HG02970 (cell line): ENCODE measurements around the gene LPIN3.

Source experiments
- ATAC-seq: cut with Tn5 transposase; IDR thresholded peaks from one replicate; pipeline ENCODE4 v1.9.1; 2021; ENCODE audit warnings: mild to moderate bottlenecking, moderate library complexity, moderate number of reproducible peaks; ENCODE audit not compliant: unreplicated experiment, low FRiP score

The LPIN3 gene

DNA sequence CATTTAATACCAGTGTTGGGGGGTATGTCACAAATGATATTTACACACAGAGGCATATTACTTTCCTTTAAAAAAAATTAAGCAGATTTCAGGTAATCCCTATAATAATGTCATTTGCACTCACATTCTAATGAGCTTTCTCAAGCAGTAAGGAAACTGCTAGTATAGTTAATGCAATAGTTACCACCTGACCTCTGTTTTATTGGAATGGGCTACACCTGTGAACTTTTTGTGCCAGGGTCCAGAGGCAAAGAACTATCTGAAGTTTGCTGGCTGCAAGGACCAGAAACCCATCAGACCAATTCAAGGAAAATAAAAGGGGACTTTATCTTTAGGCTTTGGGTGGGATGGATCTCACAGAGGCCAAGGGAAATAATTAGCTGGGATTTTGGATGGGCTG, 20.2 kb upstream of the LPIN3 start:
- no peak for ATAC-seq

DNA sequence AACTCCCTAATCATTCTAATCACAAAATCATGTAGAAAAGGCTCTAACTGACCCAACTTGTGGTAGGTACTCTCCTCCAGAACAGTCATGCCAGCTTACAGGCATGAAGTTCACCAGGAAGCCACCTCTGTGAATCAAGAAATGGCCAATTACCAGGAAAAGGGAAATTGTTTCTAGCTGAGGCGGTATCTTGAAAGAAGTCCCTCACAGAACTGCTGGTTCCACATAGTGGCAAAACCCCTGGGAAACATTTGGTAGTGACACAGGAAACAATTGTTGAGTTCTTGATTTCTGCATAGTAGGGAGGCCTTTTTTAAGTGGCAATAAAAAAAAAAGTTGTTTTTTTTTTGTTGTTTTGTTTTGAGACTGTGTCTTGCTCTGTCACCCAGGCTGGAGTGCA, 19.6 kb upstream of the LPIN3 start:
- no peak for ATAC-seq

DNA sequence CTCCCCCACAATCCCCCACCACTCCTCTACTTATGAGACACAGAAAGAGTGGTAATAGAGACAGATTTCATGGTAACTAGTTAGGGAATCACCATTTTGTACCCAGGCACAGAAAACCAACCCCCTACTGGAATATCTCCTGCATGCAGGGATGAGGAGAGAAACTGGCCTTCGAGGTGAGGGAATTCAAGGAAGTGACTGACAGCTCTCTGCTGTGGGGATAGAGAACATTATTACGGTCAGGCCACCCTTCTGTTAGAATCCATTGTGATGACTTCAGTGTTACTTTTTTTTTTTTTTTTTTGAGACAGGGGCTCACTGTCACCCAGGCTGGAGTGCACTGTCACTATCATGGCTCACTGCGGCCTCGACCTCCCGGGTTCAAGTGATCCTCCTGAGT, 13.4 kb upstream of the LPIN3 start:
- no peak for ATAC-seq

DNA sequence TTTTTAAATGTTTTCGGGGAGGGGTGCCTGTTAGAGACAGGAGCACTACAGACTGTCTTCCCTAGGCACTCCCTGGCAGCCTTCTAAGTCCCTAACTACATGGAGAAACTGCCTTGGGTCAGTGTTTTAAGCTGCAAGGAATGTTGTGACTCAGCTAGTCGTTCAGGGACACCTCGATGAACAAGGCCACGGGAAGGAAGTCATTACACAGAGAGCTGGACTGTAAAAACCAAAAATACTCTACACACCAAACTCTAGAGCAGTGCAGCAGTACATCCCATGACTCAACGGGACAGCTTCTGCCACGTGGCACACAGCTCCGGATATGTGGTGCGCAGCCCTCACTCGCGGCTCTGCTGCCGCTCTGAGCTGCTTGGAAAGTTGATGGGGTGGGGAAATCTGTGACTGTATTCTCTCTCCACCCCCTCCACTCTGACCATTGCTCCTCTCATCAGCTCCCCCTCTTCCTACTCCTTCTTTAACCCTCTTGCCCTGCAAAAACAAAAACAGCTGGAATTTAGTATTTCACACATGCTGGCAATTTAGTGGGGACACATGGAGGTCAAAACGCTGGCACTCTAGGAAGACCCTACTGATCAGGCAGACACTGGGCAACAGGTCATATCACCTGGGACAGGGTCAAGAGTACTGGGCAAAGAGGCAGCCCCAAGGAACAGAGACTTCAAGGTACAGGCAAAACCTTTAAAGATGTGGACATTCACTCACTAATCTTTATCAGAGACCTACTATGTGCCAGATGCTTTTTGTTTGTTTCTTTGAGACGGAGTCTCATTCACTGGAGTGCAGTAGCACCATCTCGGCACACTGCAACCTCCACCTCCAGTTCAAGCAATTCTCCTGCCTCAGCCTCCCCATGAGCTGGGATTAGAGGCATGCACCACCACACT, 10.9 kb upstream of the LPIN3 start:
- ATAC-seq: no peak

DNA sequence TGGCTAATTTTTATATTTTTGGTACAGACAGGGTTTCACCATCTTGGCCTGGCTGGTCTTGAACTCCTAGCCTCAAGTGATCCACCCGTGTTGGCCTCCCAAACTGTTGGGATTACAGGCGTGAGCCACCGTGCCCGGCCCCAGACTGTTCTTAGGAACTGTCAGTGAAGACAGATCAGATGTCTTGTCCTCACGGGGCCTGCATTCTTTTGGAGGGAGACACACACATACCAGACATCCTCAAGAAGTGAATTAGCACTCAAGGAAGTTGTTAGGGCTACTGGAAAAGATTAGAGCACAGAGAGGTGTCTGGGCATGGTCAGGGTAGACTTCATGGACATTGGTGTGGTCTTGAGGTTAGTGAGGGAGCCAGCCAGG, 10.3 kb upstream of the LPIN3 start:
- no peak for ATAC-seq

DNA sequence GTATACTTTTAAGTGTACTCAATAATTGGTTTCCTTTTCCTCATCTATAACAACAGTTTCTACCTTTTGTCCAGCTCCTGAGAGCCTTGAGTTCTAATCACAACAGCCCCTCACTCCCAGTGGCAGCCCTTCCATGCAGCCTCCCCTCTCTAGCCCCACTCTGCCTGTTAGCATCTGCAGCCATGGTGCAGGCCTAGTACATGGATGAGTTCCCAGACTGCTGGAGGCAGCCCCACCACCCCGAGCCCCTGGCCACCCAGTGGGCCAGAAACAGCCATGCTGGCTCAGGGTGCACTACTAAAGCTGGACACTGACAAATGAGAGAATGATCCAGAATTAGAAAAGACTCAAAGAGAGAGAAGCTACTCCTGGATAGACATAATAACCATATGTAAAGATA, 9.7 kb upstream of the LPIN3 start:
- no peak for ATAC-seq

DNA sequence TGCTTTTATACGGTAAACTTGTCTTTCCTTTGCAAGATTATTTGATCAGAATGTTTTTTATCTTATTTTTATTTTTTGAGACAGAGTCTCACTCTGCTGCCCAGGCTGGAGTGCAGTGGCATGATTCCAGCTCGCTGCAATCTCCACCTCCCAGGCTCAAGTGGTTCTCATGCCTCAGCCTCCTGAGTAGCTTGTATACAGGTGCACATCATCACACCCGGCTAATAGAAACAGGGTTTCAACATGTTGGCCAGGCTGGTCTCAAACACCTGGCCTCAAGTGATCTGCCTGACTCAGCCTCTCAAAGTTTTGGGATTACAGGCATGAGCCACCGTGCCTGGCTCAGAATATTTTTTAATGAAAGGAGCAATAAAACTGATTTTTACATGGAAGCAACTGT, 8.9 kb upstream of the LPIN3 start:
- no peak for ATAC-seq

DNA sequence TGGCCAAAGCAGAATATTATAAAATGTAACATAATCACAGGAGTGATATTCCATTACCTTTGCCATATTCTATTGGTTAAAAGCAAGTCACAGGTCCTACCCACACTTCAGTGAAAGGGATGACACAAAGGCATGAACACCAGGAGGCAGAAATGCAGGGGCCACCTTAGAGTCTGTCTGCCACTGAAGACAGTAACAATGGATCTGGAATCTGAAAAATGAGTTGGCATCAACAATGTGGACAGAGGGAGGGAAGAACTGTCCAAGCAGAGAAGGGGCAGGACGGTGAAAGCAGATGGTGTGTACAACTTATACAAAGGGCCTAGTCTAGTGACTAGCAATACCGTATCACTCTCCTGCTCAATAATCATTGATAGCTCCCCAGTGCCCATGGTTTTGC, 6.6 kb upstream of the LPIN3 start:
- ATAC-seq: no peak

DNA sequence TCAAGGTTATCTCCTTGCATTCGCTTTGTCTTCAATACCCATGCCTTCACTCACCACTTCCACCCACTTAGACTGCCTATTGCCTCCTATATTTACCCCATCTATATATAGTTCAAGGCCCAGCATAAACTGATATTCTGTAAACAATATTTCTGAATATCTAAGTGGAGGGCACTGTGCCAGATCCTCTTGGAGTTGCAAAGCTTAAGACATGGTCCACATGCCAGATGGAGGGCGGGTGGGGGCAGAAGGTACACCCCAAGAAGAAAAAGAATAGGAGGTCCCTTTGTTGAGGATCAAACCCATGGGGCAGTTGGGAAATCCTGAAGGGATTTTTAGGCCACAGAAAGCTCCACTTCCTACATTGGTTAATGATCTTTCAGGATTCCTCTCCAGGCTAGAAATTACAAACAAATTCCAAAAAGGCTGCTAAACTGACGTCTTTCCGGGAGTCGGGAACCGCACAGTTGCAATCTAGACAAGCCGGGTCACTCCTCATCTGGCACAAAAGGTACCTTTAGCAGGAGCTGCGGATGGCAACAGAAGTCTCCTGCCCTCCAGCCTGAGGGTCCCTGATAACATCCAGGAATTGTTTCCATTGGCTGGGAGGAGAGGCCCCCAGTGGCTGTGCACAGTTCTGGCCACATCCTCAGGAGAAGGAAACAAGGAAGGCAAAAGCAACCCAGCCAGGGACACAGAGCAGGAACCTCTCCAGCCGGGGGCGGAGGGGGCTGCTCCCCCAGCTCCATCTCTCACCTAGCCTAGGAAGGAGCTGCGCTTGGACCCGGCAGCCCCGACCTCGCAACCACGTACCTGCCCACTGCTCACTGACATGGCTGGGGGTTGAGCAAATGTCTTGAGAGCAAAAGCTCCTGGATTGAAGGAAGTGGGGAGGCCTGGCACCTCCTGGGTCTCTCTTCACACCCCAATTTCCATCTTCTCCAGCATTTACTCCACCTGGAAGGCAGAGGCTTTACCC, 5.9 kb upstream of the LPIN3 start:
- ATAC-seq: no peak

DNA sequence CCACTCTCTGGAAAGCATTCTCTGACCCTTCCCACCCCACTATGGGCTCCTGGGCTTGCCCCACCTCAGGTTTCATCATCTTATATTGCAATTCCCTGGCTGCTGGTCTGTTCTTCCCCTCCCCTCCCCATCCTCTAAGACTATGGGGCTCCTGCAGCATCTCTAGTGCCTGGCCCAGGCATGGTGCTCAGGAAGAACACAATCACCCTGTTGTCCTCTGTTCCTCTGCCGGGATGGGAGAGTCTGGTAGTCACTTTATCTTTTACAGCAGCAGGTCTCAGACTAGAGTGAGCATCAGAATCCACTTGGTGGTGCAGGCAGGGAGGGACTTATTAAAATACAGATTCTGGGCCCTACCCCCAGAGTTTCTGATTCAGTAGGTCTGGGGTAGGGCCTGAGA, 5.0 kb upstream of the LPIN3 start:
- ATAC-seq: no peak

DNA sequence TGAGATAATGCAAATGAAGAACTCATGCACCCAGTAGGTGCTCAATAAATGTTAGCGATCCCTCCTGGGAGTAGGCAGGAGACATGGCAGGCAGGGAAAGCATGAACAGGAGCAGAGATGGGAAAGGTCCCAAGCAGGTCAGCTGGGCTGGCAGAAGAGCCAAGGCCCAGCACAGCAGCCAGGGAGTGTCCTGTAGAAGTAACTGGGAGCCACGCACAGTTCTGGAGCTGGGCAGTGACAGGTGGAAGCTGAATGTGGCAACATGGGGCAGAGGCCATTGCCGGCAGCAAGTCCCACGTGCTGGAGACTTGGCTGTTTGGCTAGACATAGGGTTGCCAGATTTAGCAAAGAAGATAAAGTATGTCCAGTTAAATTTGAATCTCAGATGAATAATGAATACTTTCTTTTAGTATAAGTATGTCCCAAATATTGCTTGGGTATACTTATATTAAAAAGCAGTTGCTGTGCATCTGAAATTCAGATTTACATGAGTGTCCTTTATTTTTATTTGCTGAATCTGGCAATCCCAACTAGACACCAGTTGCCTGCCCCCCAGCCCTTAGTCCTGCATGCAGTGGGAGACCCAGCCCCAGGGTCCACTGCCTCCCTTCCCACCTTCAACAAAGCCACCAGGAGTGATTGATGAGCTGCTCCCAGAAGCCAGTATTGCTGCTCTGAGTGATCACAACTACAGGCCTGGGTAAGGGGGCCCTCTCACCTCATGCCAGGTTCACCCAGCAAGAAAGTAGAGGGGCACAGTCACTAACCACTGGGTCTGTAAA, 3.7 kb upstream of the LPIN3 start:
- no peak for ATAC-seq

DNA sequence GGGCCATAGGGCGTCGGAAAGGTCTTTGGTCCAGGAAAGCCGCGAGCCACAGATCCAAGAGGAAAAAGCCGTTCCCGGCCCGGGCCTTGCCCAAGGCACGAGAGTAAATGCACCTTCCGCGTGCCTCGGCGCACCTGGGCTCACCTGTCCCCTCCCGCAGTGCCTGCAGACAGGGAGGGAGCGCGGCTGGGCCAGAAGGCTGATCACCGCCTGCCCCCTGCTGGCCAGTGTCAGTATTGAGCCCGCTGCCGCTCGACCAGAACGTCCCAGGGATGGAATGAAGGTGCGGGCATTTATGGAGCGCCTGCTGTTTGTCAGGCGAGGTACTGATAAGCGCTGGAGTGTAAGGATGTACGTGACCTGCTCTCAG, 679 bp upstream of the LPIN3 start:
- ATAC-seq: peak; percentile 67

DNA sequence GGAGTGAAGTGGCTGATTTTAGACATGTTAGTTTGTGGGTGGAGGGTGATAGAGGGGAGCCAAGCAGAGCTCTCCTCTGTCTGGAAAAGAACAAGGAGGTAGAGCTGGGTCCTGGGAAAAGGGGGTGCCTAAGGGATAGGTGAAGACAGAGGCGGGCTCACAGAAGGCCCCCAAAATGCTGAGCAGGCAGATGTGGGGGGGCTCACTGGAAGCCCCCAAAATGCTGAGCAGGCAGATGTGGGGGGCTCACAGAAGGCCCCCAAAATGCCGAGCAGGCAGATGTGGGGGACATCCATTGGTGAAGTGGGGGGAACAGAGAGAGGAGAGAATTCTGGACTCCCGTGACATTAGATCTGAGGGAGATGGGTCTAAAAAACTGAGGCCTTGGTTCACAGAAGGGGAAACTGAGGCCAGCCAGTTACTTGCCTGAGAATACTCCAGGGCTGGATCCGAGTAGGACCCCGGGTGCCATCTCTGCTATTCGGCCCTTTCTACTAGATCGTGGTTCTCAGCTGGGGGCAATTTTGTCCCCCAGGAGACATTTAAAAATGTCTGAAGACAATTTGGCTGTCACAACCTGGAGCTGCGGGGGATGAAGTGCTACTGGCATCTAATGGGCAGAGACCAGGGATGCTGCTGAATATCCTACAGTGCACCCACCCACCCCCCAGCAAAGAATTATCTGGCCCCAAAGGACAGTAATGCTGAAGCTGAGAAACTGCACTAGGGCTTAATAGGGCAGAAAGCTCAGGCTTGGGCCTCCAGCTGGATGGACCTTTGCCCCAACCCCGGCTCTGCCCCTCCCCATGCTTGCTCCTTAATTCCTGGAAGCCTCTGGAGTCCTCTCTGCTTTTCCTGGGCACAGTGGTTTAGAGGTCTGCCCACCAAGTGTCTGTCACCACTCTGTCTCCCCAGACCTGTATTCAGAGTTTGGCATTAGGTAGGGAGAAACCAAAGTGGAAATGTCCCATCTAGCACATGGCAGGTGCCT, 2.1 kb downstream of the LPIN3 start:
- ATAC-seq: no peak

DNA sequence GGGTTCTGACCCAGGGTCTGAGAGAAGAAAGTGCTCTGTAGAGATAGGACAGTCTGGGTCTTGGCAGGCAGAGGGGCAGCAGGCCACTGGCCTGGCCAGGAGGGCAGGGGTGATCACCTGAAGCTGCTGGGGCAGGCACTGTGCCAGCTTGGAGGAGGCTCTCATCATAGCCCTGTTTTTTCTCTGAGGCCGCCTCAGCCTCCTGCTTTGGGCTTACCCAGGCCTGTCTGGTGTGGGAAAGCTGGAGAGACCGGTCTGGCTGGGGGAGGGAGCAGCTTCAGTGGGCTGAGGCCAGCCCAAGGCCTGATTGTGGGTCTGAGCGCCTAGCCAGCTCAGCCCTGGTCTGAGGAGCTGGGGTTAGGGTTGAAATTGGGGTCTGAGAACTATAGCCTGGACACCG, 3.9 kb downstream of the LPIN3 start:
- ATAC-seq: no peak

DNA sequence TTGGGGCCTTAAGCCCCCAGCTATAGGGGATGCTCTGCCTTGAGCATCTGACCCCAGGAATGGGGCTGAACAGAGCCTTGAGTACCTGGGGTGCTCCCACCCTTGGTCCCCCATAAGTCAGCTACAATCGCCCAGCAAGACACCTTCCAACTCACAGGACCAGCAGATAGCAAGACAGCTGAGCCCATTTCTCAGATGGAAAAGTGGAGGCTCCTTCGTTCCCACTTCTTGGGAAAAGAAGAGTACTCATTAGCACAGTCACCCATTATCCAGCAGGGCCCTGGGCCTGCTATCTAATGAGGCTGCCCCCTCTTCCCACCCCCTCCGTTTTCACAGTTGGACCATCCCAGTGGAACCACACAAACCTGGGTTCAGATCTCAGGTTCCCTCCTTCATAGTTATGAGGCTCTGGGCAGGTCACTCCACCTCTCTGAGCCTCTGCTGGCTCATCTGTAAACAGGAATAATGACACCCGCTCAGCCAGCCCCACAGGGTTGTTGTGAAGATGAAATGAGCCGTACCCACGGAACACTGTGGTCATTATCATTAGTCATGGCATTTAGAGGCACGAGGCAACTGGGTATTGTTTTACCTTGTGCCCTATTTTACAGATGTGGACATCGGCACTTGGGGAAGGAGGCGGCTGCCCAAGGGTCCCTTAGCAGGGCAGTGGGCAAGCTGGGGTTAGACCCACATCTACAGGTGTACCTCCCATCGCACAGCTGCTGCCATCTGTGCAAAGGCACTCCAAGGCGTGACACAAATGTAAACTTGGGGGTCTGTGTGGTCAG, 4.5 kb downstream of the LPIN3 start:
- no peak for ATAC-seq

DNA sequence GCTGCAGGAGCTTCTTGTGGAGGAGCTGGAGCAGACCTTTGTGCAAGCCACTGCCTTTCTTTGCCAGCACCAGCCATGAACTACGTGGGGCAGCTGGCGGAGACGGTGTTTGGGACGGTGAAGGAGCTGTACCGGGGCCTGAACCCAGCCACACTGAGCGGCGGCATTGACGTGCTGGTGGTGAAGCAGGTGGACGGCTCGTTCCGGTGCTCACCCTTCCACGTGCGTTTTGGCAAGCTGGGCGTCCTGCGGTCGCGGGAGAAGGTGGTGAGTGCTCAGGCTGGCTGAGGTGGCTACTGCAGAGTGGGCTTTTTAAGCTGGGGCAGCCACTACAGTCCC, 5.1 kb downstream of the LPIN3 start:
- no peak for ATAC-seq

DNA sequence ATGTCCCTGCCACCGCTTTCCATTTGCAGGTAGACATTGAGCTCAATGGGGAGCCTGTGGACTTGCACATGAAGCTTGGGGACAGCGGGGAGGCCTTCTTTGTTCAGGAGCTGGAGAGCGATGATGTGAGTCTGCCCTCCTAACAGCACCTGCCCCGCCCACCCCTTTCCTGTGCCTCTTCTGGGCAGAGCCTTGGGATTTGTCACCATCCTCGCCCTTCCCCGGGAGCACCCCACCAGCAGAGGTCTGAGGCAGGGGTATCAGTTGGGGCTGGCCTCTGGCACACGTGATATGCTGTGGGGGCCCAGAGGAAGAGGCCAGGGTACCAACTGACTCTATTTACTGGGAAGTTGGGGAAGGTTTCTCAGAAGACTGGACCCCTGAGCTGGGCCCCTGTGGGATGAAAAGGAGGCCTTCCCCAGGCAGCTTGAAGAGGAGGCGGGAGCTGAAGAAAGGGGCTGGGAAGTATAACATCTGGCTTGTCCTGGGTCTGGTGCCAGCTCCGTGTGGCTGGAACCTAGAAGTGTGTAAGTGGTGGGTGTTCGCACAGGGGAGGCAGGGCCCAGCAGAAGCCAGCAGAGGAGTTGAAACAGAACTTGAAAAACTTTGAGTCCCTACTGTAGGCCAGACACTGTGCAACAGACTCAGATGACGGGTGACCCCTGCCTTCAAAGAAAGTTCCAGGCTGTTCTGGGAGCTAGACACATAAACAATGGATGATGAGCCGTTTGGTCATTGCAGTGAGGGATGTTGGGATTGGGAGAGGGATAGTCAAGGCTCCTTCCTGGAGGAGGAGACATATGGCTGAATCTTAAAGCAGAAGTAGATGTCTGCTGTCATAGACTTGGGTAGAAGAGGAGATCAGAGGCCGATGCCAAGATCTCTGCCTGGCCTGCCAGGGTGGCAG, 7.2 kb downstream of the LPIN3 start:
- ATAC-seq: no peak
